Cardiac fibroblast (primary cell): ENCODE measurements around the gene DCUN1D2.

Experiments
- DNase-seq, 2 donors: peaks; one replicate each; pipeline versions ENCODE4 v3.0.0 to v3.0.0-alpha.2; 2010; ENCODE audit warnings: low read depth in 2 of 2
- H3K4me3 ChIP-seq, 2 donors: replicated peaks in 1 of 2; 1 replicate in 1 of 2; 2 replicates in 1 of 2; pipeline ENCODE4 v1.5.1; 2011; ENCODE audit warnings: low read depth in 2 of 2, low read length in 2 of 2, mild to moderate bottlenecking in 2 of 2, moderate library complexity in 1 of 2
- CTCF ChIP-seq: IDR thresholded peaks from one replicate; pipeline ENCODE4 v1.5.1; 2011; ENCODE audit warnings: low read depth, mild to moderate bottlenecking, low read length, inconsistent platforms

DCUN1D2 gene

GRCh38 chr13:113508521-113509254, 18.2 kb upstream of the DCUN1D2 start:
- no peak for DNase-seq
- H3K4me3 ChIP-seq: no peak overlapping the region
- TF ChIP-seq CTCF: no peak

GRCh38 chr13:113507505-113508345, 17.2 kb upstream of the DCUN1D2 start:
- H3K4me3 ChIP-seq: no peak overlapping the region
- DNase-seq: no peak
- no peak for TF ChIP-seq CTCF

- no peak for DNase-seq
- no peak for TF ChIP-seq CTCF
- no peak overlapping the region for H3K4me3 ChIP-seq
These were observed 16.4 kb upstream of the DCUN1D2 start for GRCh38 chr13:113506871-113507388.

GRCh38 chr13:113506025-113506685, 15.6 kb upstream of the DCUN1D2 start:
- DNase-seq: peak in 1 of 2 donors; percentile 6
- no peak overlapping the region for H3K4me3 ChIP-seq
- no peak for TF ChIP-seq CTCF

GRCh38 chr13:113502686-113503085, 12.2 kb upstream of the DCUN1D2 start:
- DNase-seq: no peak
- no peak for TF ChIP-seq CTCF
- no peak overlapping the region for H3K4me3 ChIP-seq

- no peak overlapping the region for H3K4me3 ChIP-seq
- no peak for DNase-seq
- TF ChIP-seq CTCF: no peak
These were observed 10.2 kb upstream of the DCUN1D2 start for GRCh38 chr13:113500530-113501265.
